ENCODE results near the gene RIPOR3.
A peak's percentile ranks its signal among the peaks of the same experiment; 100 is the strongest.

RIPOR3 gene

DNA sequence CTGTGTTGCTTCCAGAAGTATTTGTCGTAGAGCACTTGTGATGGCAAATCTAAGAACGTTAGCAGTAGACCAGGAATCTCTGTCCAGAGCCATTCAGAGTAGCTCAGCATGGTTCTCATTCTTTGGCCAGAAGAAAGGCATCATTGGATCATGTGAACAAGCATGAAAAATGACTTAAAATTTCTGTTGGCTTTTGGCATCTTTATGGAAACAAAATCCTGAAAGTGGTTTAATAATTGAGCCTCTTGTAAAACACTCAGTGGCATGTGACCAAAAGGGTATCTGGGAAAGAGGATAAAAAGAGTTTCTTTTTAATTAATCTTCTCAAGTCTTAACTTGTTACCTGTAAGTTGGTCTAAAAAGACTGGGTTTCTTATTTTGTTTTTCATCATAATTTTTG is 126.0 kb downstream of the RIPOR3 start:
- peak overlapping the region in 1 of 2 donors; percentile 35 for H3K27ac Mint-ChIP-seq
- no peak for ATAC-seq (replicated peaks)
- peaks cover 82% of the 10 kb centered on the region for H3K36me3 Mint-ChIP-seq (ENCODE audit: insufficient read depth)
- H3K4me1 Mint-ChIP-seq (ENCODE audit: low read depth in 2 of 2), result peaks cover 48 to 56% of the 10 kb centered on the region in 2 donors
- H3K9me3 Mint-ChIP-seq, result no peaks in the 10 kb centered on the region
- no peaks in the 10 kb centered on the region for H3K27me3 Mint-ChIP-seq
- no peak for DNase-seq
- no peak overlapping the region for H3K4me3 Mint-ChIP-seq

DNA sequence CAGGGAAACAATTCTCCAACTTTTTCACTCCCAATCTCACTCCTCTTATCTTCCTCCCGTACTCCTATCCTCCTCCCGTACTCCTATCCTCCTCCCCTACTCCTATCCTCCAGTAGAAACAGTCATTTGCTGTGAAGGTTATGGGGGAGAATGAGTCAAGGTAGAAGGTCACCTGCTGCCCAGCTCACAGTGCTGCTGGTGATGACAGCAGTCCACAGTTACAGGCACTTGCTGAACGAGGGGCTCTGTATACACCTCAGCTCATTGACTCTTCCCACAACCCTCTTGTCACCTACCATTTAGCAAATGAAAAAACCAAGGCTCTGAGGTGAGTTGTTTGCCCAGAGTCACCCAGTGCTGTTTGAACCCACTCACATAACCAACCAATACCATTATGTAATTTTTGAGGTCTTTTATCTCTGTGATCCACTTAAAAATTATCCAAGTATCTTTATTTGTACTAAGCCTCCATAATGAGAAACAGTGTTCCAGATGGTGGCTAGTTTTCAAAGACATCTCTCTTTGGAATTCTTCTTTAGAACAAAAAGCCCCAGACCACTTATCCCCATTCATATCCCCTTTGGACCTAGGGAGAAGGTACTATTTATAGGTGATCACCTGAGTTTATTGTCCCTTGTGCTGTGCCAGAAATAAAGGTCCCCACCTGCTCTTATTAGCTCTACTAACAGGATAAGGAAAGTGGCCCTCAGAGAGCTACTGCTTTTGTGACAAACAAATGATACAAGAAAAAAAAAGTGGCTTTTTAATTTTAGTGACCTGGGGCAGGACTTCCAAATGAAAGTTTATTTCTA is 128.0 kb downstream of the RIPOR3 start:
- H3K27me3 Mint-ChIP-seq, result no peaks in the 10 kb centered on the region
- no peak overlapping the region for H3K4me3 Mint-ChIP-seq
- no peak for ATAC-seq (replicated peaks)

DNA sequence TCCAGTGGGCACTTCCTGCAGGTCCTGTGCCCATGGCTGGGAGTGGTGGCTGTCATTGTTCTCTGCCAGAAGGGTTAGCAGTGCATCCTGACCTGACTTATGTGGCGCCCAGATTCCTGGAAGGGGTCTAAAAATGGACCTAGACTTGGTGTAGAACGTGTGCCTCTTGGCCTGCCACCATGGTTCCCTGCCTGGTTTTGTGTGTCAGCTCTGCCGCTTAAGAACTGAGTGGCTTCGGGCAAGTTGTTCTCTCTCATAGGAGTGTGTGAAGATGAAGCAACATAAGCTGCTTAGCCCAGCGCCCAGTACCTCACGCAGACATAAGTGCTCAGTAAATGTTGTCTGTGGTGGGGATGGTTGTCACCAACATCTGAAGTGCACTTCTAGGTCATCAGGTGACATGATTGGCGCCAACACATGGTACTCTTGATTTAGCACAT is 129.1 kb downstream of the RIPOR3 start:
- no peaks in the 10 kb centered on the region for H3K27me3 Mint-ChIP-seq
- no peaks in the 10 kb centered on the region for H3K9me3 Mint-ChIP-seq
- peaks cover 44 to 51% of the 10 kb centered on the region in 2 donors for H3K4me1 Mint-ChIP-seq (ENCODE audit: low read depth in 2 of 2)
- no peak for DNase-seq
- ATAC-seq (replicated peaks), result no peak
- H3K27ac Mint-ChIP-seq, result peak overlapping the region; percentile 15 to 91
- no peak overlapping the region for H3K4me3 Mint-ChIP-seq
- peaks cover 77% of the 10 kb centered on the region for H3K36me3 Mint-ChIP-seq (ENCODE audit: insufficient read depth)

More for the DNA sequence above, 128.0 kb downstream of the RIPOR3 start:
- H3K36me3 Mint-ChIP-seq (ENCODE audit: insufficient read depth), result peaks cover 80% of the 10 kb centered on the region
- peak overlapping the region; percentile 36 to 91 for H3K27ac Mint-ChIP-seq
- peaks cover 46 to 53% of the 10 kb centered on the region in 2 donors for H3K4me1 Mint-ChIP-seq (ENCODE audit: low read depth in 2 of 2)
- H3K9me3 Mint-ChIP-seq, result no peaks in the 10 kb centered on the region
- no peak for DNase-seq

DNA sequence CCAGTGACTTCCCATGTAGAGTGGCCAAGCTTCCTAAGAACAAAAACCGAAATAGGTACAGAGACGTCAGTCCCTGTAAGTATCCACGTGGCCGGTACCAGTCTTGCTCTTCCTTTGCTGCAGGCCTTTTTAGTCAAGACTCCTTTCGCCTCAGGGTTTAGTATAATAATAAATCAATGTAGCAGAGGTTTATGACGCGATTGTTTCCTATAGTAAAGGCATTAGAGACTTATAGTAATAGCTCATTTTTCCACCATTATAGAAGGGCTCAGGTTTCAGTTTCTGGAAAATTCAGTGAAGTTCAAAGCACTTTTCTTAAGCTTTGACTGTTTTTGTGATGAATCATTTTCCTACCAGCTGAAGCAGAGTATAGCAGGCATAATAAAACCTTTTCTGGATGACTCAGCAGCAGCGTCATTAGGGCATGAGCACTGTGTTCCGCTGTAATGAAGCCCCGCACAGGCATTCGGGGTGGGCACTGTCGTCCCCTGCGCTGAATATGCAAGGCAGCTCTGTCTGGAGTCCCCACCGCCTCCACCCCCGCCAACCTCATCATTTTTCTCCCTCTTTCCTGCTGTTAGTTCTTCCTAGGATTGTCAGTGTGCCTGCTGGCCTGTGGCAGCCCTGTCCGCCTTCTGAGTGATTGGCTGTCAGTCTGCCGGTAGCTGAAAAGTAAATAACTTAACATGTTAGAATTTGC is 129.8 kb downstream of the RIPOR3 start:
- peaks cover 39 to 45% of the 10 kb centered on the region in 2 donors for H3K4me1 Mint-ChIP-seq (ENCODE audit: low read depth in 2 of 2)
- peaks cover 75% of the 10 kb centered on the region for H3K36me3 Mint-ChIP-seq (ENCODE audit: insufficient read depth)
- no peaks in the 10 kb centered on the region for H3K27me3 Mint-ChIP-seq
- DNase-seq (no peak), ATAC-seq (replicated peaks) (no peak)
- H3K9me3 Mint-ChIP-seq, result no peaks in the 10 kb centered on the region
- peak overlapping the region in 1 of 2 donors; percentile 13 for H3K4me3 Mint-ChIP-seq
- H3K27ac Mint-ChIP-seq, result peak overlapping the region; percentile 15 to 91

DNA sequence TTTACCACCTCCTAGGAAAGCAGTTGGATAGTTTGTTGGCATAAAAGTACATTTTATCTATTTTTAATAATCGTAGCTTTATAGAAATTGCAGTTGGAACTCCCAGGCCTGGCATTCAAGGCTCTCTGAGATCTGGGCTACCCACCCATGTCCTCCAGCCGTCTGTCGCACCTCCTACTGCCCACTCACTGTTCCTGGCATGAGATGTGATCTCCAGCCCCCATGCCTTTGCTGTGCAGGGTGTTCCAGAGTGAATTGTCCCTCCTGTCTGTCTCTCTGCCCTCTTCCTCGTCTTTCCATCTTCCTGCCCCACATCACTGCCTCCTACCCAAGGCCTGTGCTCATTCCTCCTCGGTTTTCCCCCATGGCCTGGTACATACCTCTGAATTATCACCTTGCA is 130.5 kb downstream of the RIPOR3 start:
- no peaks in the 10 kb centered on the region for H3K9me3 Mint-ChIP-seq
- H3K27me3 Mint-ChIP-seq, result no peaks in the 10 kb centered on the region
- H3K36me3 Mint-ChIP-seq (ENCODE audit: insufficient read depth), result peaks cover 71% of the 10 kb centered on the region
- no peak for DNase-seq
- peak overlapping the region in 1 of 2 donors; percentile 13 for H3K4me3 Mint-ChIP-seq
- H3K4me1 Mint-ChIP-seq (ENCODE audit: low read depth in 2 of 2), result peaks cover 40 to 44% of the 10 kb centered on the region in 2 donors
- peak overlapping the region; percentile 2 to 91 for H3K27ac Mint-ChIP-seq
- no peak for ATAC-seq (replicated peaks)

DNA sequence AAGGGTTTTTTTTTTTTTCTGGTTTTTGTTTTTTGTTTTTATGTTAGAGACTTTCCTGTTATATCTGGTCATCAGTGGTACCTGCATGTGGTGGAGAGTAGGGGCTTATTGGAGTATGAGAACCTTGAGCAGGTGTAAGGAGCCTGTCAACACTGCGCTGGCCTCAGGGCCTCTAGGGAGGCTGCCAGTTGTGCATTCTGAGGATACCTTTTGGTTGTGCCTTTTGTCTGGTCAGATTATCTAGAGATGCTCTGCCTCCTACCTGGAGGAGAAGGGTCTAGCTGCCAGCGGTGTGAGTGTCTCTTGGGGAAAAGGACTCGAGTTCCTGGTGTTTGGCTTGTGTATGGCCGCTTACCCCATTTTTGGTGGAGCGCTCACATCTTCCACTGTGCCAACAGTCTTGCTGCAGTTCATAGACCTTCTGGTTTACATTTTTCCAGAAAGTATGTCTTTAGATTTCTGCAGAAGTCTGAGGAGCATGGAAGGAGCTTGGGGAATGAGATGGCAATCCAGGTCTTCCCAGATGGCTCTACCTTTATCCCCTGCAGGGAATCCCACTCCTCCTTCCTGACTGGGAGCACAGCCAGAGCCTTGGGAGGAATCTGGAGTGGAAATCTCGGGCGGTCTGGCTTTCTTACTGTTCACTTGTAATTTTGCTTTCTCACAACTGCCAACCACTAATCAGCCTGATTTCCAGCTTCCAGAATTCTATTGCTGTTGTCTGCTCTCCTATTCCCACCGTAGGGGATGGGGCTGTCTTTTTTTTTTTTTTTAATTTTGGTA is 131.3 kb downstream of the RIPOR3 start:
- Mint-ChIP-seq H3K4me1 (ENCODE audit: low read depth in 2 of 2) (peaks cover 39 to 44% of the 10 kb centered on the region in 2 donors), H3K4me3 (peak overlapping the region in 1 of 2 donors; percentile 0), H3K9me3 (no peaks in the 10 kb centered on the region), H3K36me3 (ENCODE audit: insufficient read depth) (peaks cover 66% of the 10 kb centered on the region), H3K27me3 (no peaks in the 10 kb centered on the region), H3K27ac (peak overlapping the region; percentile 42 to 47)
- ATAC-seq (replicated peaks), result no peak
- DNase-seq, result no peak

DNA sequence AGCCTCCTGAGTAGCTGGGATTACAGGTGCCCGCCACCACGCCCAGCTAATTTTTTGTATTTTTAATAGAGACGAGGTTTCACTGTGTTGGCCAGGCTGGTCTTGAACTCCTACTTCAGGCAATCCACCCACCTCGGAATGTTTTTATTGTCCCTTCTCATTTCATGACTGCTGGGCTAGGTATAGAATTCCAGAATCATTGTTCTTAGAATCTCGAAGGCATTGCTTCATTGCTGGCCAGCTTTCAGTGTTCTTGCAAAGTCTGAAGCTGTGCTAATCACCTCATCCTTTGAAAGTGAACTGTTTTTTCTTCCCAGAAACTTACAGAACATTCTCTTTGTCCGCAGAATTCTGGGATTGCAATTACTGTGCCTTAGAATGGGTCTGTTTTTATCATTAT is 132.2 kb downstream of the RIPOR3 start:
- H3K4me3 Mint-ChIP-seq, result peak overlapping the region in 1 of 2 donors; percentile 0
- H3K27me3 Mint-ChIP-seq, result no peaks in the 10 kb centered on the region
- no peak for ATAC-seq (replicated peaks)
- peak overlapping the region; percentile 42 to 47 for H3K27ac Mint-ChIP-seq
- DNase-seq, result no peak
- H3K9me3 Mint-ChIP-seq, result no peaks in the 10 kb centered on the region
- peaks cover 58% of the 10 kb centered on the region for H3K36me3 Mint-ChIP-seq (ENCODE audit: insufficient read depth)
- peaks cover 38 to 44% of the 10 kb centered on the region in 2 donors for H3K4me1 Mint-ChIP-seq (ENCODE audit: low read depth in 2 of 2)

DNA sequence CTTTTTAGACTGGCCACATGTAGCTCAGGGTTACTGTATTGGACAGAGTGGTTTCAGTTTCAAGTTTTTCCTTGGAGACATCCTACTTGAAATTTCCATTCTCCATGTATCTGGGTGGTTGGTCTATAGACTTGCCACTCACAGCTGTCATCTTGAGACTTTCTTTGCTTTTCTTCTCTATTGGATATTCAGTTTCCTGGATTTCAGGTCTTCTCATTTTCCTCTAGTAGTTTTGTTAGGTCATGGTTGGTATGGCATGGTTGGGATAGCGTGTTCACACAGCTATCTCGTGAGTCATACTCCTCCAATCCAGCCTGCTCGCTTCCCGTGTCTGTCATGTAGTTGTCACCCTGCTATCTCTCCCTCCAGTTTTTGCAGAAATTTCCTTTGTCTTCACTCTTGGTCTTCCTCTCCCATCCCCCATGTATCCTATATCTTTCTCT is 132.8 kb downstream of the RIPOR3 start:
- H3K4me3 Mint-ChIP-seq, result no peak overlapping the region
- H3K27me3 Mint-ChIP-seq, result no peaks in the 10 kb centered on the region
- peaks cover 52% of the 10 kb centered on the region for H3K36me3 Mint-ChIP-seq (ENCODE audit: insufficient read depth)
- ATAC-seq (replicated peaks), result no peak
- H3K4me1 Mint-ChIP-seq (ENCODE audit: low read depth in 2 of 2), result peaks cover 38 to 42% of the 10 kb centered on the region in 2 donors
- no peak overlapping the region for H3K27ac Mint-ChIP-seq
- H3K9me3 Mint-ChIP-seq, result no peaks in the 10 kb centered on the region
- no peak for DNase-seq

DNA sequence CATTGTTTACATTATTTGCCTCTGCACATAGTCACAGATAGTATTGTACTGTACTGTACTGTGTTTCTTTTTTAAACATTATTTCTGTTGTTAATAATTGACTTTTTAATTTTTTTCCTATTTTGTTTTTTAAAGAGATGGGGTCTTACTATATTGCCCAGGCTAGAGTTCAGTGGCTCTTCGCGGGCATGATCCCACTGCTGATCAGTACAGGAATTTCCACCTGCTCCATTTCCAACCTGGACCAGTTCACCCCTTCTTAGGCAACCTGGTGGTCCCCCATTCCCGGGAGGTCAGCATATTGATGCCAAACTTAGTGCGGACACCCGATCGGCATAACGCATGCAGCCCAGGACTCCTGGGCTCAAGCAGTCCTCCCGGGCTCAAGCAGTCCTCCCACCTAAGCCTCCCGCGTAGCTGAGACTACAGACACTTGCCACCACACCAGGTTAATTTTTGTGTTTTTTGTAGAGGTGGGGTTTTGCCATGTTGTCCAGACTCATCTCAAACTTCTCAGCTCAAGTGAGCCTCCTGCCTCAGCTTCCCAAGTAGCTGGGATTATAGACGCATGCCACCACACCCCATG is 133.7 kb downstream of the RIPOR3 start:
- Mint-ChIP-seq H3K4me1 (ENCODE audit: low read depth in 2 of 2) (peaks cover 32 to 36% of the 10 kb centered on the region in 2 donors), H3K27me3 (no peaks in the 10 kb centered on the region), H3K27ac (no peak overlapping the region)

DNA sequence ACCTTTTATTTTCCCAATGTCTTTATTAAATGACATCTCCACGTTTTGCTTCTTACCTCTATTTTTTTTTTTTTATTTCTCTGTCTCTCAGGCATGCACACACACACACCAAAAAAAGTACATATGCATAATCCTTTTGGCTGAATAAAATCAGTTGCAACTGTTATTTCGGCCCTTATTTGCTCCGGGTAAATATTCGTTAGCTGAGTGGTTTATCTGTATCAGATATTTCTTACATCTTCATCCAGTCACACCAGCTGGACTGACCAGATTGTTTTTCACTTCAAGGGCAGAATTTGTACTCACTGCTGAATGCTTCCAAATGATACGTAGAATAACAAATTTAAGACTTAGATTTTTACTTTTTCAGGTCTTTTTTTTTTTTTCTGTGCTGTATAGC is 135.7 kb downstream of the RIPOR3 start:
- no peak for ATAC-seq (replicated peaks)
- no peak for DNase-seq
- H3K9me3 Mint-ChIP-seq, result no peaks in the 10 kb centered on the region
- H3K27me3 Mint-ChIP-seq, result no peaks in the 10 kb centered on the region
- peaks cover 40% of the 10 kb centered on the region for H3K36me3 Mint-ChIP-seq (ENCODE audit: insufficient read depth)
- H3K4me3 Mint-ChIP-seq, result no peak overlapping the region
- H3K4me1 Mint-ChIP-seq (ENCODE audit: low read depth in 2 of 2), result peaks cover 23 to 33% of the 10 kb centered on the region in 2 donors
- H3K27ac Mint-ChIP-seq, result no peak overlapping the region

More for the DNA sequence above, 133.7 kb downstream of the RIPOR3 start:
- no peak for DNase-seq
- H3K4me3 Mint-ChIP-seq, result no peak overlapping the region
- peaks cover 43% of the 10 kb centered on the region for H3K36me3 Mint-ChIP-seq (ENCODE audit: insufficient read depth)
- no peaks in the 10 kb centered on the region for H3K9me3 Mint-ChIP-seq
- no peak for ATAC-seq (replicated peaks)

DNA sequence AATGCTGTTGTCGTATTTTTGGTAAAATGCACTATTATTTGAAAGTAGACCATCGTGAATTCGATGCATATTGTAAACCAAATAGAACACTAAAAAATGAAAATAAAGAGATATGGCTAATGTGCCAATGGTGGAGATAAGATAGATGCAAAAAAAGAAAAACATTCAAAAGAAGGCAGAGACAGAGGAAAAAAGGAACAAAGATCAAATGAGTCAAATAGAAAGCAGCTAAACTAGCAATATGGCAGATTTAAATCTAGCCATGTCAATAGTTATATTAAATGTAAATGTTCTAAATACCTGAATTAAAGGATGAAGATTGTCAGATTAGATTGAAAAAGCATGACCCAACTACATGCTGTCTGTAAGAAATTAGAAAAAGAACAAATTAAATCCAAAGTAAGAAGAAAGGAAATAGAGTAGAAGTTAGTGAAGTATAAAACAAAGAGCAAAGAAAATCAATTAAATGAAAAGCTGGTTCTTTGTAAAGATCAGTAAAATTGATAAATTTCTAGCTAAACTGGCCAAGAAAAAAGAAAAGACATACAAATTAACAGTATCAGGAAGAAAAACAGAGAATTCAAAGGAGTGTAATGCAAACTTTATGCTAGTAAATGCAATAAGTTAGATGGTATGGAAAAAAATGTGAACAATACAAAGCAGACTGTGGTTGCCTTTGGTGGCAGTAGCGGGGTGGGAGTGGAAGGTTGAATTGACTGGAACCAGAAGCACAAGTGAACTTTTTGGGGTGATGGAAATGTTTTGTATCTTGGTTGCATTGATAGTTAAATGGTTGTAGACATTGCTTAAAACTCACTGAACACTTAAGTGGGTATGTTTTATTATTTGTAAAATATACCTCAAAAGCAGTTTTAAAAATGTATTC is 136.4 kb downstream of the RIPOR3 start:
- H3K4me3 Mint-ChIP-seq, result no peak overlapping the region
- H3K36me3 Mint-ChIP-seq (ENCODE audit: insufficient read depth), result peaks cover 40% of the 10 kb centered on the region
- peaks cover 24 to 34% of the 10 kb centered on the region in 2 donors for H3K4me1 Mint-ChIP-seq (ENCODE audit: low read depth in 2 of 2)
- no peaks in the 10 kb centered on the region for H3K27me3 Mint-ChIP-seq
- no peak for ATAC-seq (replicated peaks)
- no peak overlapping the region for H3K27ac Mint-ChIP-seq
- DNase-seq, result no peak
- no peaks in the 10 kb centered on the region for H3K9me3 Mint-ChIP-seq

DNA sequence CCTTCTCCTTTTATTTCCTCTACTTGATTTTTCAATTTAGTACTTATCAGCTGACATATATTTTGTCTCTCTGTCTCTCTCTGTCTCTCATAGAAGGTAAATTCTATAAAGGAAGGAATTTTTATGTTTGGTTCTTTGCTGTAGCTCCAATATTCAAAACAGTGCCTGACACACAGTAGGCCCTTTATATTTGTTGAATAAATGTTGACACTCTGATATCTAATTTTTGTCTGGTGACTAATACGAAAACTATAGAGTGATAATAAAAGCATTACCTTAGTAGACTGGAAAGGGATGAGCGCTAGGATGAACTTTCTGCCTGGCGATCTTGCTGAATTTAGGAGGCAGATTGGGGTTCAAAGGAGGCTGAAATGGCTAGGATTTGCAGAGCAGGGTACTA is 138.4 kb downstream of the RIPOR3 start:
- peaks cover 22 to 30% of the 10 kb centered on the region in 2 donors for H3K4me1 Mint-ChIP-seq (ENCODE audit: low read depth in 2 of 2)
- no peaks in the 10 kb centered on the region for H3K27me3 Mint-ChIP-seq
- DNase-seq (no peak), ATAC-seq (replicated peaks) (no peak)
- H3K27ac Mint-ChIP-seq, result no peak overlapping the region
- H3K36me3 Mint-ChIP-seq (ENCODE audit: insufficient read depth), result peaks cover 34% of the 10 kb centered on the region
- H3K4me3 Mint-ChIP-seq, result no peak overlapping the region
- H3K9me3 Mint-ChIP-seq, result no peaks in the 10 kb centered on the region

Measured in effector memory CD8-positive, alpha-beta T cell (primary cell).